NB4 (cell line): Measurements from ENCODE around the gene PRSS48.

Experiments used
- MAX ChIP-seq: IDR thresholded peaks from 2 replicates; pipeline ENCODE4 v1.6.1; 2011; ENCODE audit warnings: low read depth, low read length
- MYC ChIP-seq: IDR thresholded peaks from 2 replicates; pipeline ENCODE4 v1.6.1; 2011; ENCODE audit warnings: low read depth, low read length
- POLR2A ChIP-seq: IDR thresholded peaks from 2 replicates; pipeline ENCODE4 v1.6.1; 2011; ENCODE audit warnings: mild to moderate bottlenecking; ENCODE audit not compliant: insufficient read length; ENCODE audit errors: extremely low read depth
- TF ChIP-seq, protein P1 (sequence below): IDR thresholded peaks from one replicate; pipeline ENCODE4 v1.5.1; 2012; ENCODE audit warnings: low read depth, low read length

- TF ChIP-seq, protein P1, sequence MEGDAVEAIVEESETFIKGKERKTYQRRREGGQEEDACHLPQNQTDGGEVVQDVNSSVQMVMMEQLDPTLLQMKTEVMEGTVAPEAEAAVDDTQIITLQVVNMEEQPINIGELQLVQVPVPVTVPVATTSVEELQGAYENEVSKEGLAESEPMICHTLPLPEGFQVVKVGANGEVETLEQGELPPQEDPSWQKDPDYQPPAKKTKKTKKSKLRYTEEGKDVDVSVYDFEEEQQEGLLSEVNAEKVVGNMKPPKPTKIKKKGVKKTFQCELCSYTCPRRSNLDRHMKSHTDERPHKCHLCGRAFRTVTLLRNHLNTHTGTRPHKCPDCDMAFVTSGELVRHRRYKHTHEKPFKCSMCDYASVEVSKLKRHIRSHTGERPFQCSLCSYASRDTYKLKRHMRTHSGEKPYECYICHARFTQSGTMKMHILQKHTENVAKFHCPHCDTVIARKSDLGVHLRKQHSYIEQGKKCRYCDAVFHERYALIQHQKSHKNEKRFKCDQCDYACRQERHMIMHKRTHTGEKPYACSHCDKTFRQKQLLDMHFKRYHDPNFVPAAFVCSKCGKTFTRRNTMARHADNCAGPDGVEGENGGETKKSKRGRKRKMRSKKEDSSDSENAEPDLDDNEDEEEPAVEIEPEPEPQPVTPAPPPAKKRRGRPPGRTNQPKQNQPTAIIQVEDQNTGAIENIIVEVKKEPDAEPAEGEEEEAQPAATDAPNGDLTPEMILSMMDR: no peak
- TF ChIP-seq MAX (no peak), MYC (no peak), POLR2A (no peak)
These were observed 54.5 kb downstream of the PRSS48 start for GRCh38 chr4:151331276-151332042.
